Choroid plexus epithelial cell (primary cell): ENCODE results near the gene KIT.
A peak's percentile ranks its signal among the peaks of the same experiment; 100 is the strongest.

ENCODE experiments used
- DNase-seq: peaks from one replicate; pipeline ENCODE4 v3.0.0-alpha.2; 2010; ENCODE audit warnings: low read depth
- H3K4me3 ChIP-seq: 2 replicates; pipeline ENCODE4 v1.5.1; 2011; ENCODE audit warnings: low read depth, mild to moderate bottlenecking, control low read depth, low read length, moderate library complexity
- CTCF ChIP-seq: conservative IDR thresholded peaks from 2 replicates; pipeline ENCODE4 v1.5.1; 2011; ENCODE audit warnings: low read depth, mild to moderate bottlenecking, control low read depth, inconsistent platforms, low read length, moderate library complexity

KIT gene

GRCh38 chr4:54781756-54782155 lies 124.0 kb downstream of the KIT start:
- H3K4me3 ChIP-seq = no peak overlapping the region
- no peak for TF ChIP-seq CTCF
- no peak for DNase-seq

GRCh38 chr4:54783402-54784110 lies 125.8 kb downstream of the KIT start:
- DNase-seq = no peak

GRCh38 chr4:54784161-54784671 lies 126.5 kb downstream of the KIT start:
- TF ChIP-seq CTCF = no peak
- peak; percentile 85 for DNase-seq
- H3K4me3 ChIP-seq = no peak overlapping the region

More at GRCh38 chr4:54783402-54784110, 125.8 kb downstream of the KIT start:
- no peak overlapping the region for H3K4me3 ChIP-seq
- no peak for TF ChIP-seq CTCF
